Parathyroid adenoma (tissue), 2 donors: ENCODE data around the gene IMMP2L.

Source experiments
- H2AFZ ChIP-seq: fragments of 300-600 bp; sonication (generic); one replicate; pipeline ENCODE4 v1.7.0; 2017; ENCODE audit warnings: antibody characterized with exemption, mild to moderate bottlenecking
- H3K27ac ChIP-seq: fragments of 300-600 bp; sonication (generic); one replicate; pipeline ENCODE4 v1.7.0; 2017
- H3K27me3 ChIP-seq: fragments of 300-600 bp; sonication (generic); one replicate; pipeline ENCODE4 v1.7.0; 2017; ENCODE audit warnings: low read length; ENCODE audit not compliant: control insufficient read depth, insufficient read depth
- H3K36me3 ChIP-seq: fragments of 300-600 bp; sonication (generic); one replicate; pipeline ENCODE4 v1.7.0; 2017; ENCODE audit warnings: low read length; ENCODE audit not compliant: control insufficient read depth, insufficient read depth
- H3K4me1 ChIP-seq: fragments of 300-600 bp; sonication (generic); one replicate; pipeline ENCODE4 v1.7.0; 2017; ENCODE audit warnings: control low read depth
- H3K4me2 ChIP-seq: fragments of 300-600 bp; sonication (generic); one replicate; pipeline ENCODE4 v1.7.0; 2017; ENCODE audit warnings: low read length
- H3K4me3 ChIP-seq: fragments of 300-600 bp; sonication (generic); one replicate; pipeline ENCODE4 v1.7.0; 2017; ENCODE audit warnings: low read depth, low read length
- H3K79me2 ChIP-seq: fragments of 300-600 bp; sonication (generic); one replicate; pipeline ENCODE4 v1.7.0; 2017; ENCODE audit warnings: control low read depth
- H3K9ac ChIP-seq: fragments of 300-600 bp; sonication (generic); one replicate; pipeline ENCODE4 v1.7.0; 2017; ENCODE audit warnings: mild to moderate bottlenecking
- H3K9me3 ChIP-seq: fragments of 300-600 bp; sonication (generic); one replicate; pipeline ENCODE4 v1.7.0; 2017; ENCODE audit warnings: low read length; ENCODE audit not compliant: control insufficient read depth
- CTCF ChIP-seq: fragments of 300-600 bp; sonication (generic); IDR thresholded peaks from one replicate; pipeline ENCODE4 v1.7.0; 2017; ENCODE audit warnings: antibody characterized with exemption, mild to moderate bottlenecking
- donor health status: primary hyperparathyroidism.

Gene IMMP2L

GRCh38 chr7:111184987-111185386 is 377.3 kb downstream of the IMMP2L start:
- Histone ChIP-seq H3K27me3 (no peaks in the 10 kb centered on the region), H3K4me2 (no peak overlapping the region), H2AFZ (no peak overlapping the region), H3K27ac (no peak overlapping the region), H3K9me3 (no peaks in the 10 kb centered on the region), H3K36me3 (no peaks in the 10 kb centered on the region), H3K79me2 (no peaks in the 10 kb centered on the region), H3K4me1 (no peaks in the 10 kb centered on the region), H3K9ac (no peak overlapping the region), H3K4me3 (no peak overlapping the region)
- no peak for TF ChIP-seq CTCF

GRCh38 chr7:111183321-111183720 is 379.0 kb downstream of the IMMP2L start:
- Histone ChIP-seq H3K4me3 (no peak overlapping the region), H3K27ac (no peak overlapping the region), H3K79me2 (no peaks in the 10 kb centered on the region), H3K36me3 (no peaks in the 10 kb centered on the region), H3K4me1 (no peaks in the 10 kb centered on the region), H3K4me2 (no peak overlapping the region), H3K9ac (no peak overlapping the region), H2AFZ (no peak overlapping the region), H3K27me3 (no peaks in the 10 kb centered on the region), H3K9me3 (no peaks in the 10 kb centered on the region)
- no peak for TF ChIP-seq CTCF

- Histone ChIP-seq H3K79me2 (no peaks in the 10 kb centered on the region), H3K9ac (no peak overlapping the region), H3K4me3 (no peak overlapping the region), H3K4me2 (no peak overlapping the region), H3K27me3 (no peaks in the 10 kb centered on the region), H2AFZ (no peak overlapping the region), H3K9me3 (no peaks in the 10 kb centered on the region), H3K27ac (no peak overlapping the region), H3K36me3 (no peaks in the 10 kb centered on the region), H3K4me1 (no peaks in the 10 kb centered on the region)
- TF ChIP-seq CTCF = no peak
Measured at GRCh38 chr7:111180338-111180737, 382.0 kb downstream of the IMMP2L start.

GRCh38 chr7:111175908-111176441 is 386.3 kb downstream of the IMMP2L start:
- no peak overlapping the region for H3K27ac ChIP-seq
- no peaks in the 10 kb centered on the region for H3K9me3 ChIP-seq
- H3K4me1 ChIP-seq = no peaks in the 10 kb centered on the region
- H3K4me2 ChIP-seq = no peak overlapping the region
- no peaks in the 10 kb centered on the region for H3K27me3 ChIP-seq
- H3K36me3 ChIP-seq = no peaks in the 10 kb centered on the region
- H3K4me3 ChIP-seq = no peak overlapping the region
- no peaks in the 10 kb centered on the region for H3K79me2 ChIP-seq
- no peak for TF ChIP-seq CTCF
- H2AFZ ChIP-seq = no peak overlapping the region
- H3K9ac ChIP-seq = no peak overlapping the region

GRCh38 chr7:111174510-111174909 is 387.8 kb downstream of the IMMP2L start:
- Histone ChIP-seq H3K9ac (no peak overlapping the region), H3K27ac (no peak overlapping the region), H3K4me2 (no peak overlapping the region), H3K36me3 (no peaks in the 10 kb centered on the region), H3K27me3 (no peaks in the 10 kb centered on the region), H3K4me1 (no peaks in the 10 kb centered on the region), H3K4me3 (no peak overlapping the region), H3K79me2 (no peaks in the 10 kb centered on the region), H3K9me3 (no peaks in the 10 kb centered on the region), H2AFZ (no peak overlapping the region)
- no peak for TF ChIP-seq CTCF
